Measurements from ENCODE around the gene KCNG3. TPM values are rescaled to one million over a fixed set of nuclear protein-coding genes. Genes with fewer than 3 reads are reported as not detected.

Gene KCNG3
- total RNA-seq, 4 donors from 2014 or later: not detected

- H3K36me3 ChIP-seq: no peaks in the 10 kb centered on the region
- no peaks in the 10 kb centered on the region for H3K27me3 ChIP-seq
- no peak overlapping the region for H3K27ac ChIP-seq
- DNase-seq: no peak
- no peak for TF ChIP-seq CTCF (IDR thresholded peaks at IDR 0.05)
- no peak for TF ChIP-seq POLR2A (IDR thresholded peaks at IDR 0.05)
- H3K9me3 ChIP-seq: no peaks in the 10 kb centered on the region
- intact Hi-C loops (cut with DNase I): no loop called here
- H3K4me1 ChIP-seq: no peaks in the 10 kb centered on the region
- WGBS, 2 donors: 77 to 86% methylated on average over 3 of the region's 3 CpGs
- no peak overlapping the region for H3K4me3 ChIP-seq (replicated peaks in 1 of 3)
Measured at GRCh38 chr2:42421157-42421485, 72.7 kb downstream of the KCNG3 start.

- no peak overlapping the region for H3K4me3 ChIP-seq (replicated peaks in 1 of 3)
- no peak overlapping the region for H3K27ac ChIP-seq
- H3K4me1 ChIP-seq: no peaks in the 10 kb centered on the region
- H3K9me3 ChIP-seq: no peaks in the 10 kb centered on the region
- no peaks in the 10 kb centered on the region for H3K27me3 ChIP-seq
- DNase-seq: no peak
- intact Hi-C loops (cut with DNase I): no loop called here
- H3K36me3 ChIP-seq: no peaks in the 10 kb centered on the region
- no peak for TF ChIP-seq CTCF (IDR thresholded peaks at IDR 0.05)
- TF ChIP-seq POLR2A (IDR thresholded peaks at IDR 0.05): no peak
Measured at GRCh38 chr2:42414648-42415047, 79.1 kb downstream of the KCNG3 start.

- intact Hi-C loops (cut with DNase I): no loop called here
- Histone ChIP-seq H3K27me3 (no peaks in the 10 kb centered on the region), H3K4me3 (replicated peaks in 1 of 3) (no peak overlapping the region), H3K36me3 (no peaks in the 10 kb centered on the region), H3K27ac (no peak overlapping the region), H3K4me1 (no peaks in the 10 kb centered on the region), H3K9me3 (no peaks in the 10 kb centered on the region)
- TF ChIP-seq POLR2A (IDR thresholded peaks at IDR 0.05) (no peak), CTCF (IDR thresholded peaks at IDR 0.05) (no peak)
- DNase-seq: no peak
Measured at GRCh38 chr2:42414158-42414557, 79.6 kb downstream of the KCNG3 start.

GRCh38 chr2:42410742-42411514, 82.9 kb downstream of the KCNG3 start:
- DNase-seq: no peak
- H3K36me3 ChIP-seq: no peaks in the 10 kb centered on the region
- no peaks in the 10 kb centered on the region for H3K4me1 ChIP-seq
- no peaks in the 10 kb centered on the region for H3K9me3 ChIP-seq
- intact Hi-C loops (cut with DNase I): no loop called here
- H3K27ac ChIP-seq: no peak overlapping the region
- WGBS, 2 donors: 89 to 96% methylated on average over 3 of the region's 3 CpGs
- no peak for TF ChIP-seq POLR2A (IDR thresholded peaks at IDR 0.05)
- TF ChIP-seq CTCF (IDR thresholded peaks at IDR 0.05): no peak
- no peak overlapping the region for H3K4me3 ChIP-seq (replicated peaks in 1 of 3)
- no peaks in the 10 kb centered on the region for H3K27me3 ChIP-seq

DNA sequence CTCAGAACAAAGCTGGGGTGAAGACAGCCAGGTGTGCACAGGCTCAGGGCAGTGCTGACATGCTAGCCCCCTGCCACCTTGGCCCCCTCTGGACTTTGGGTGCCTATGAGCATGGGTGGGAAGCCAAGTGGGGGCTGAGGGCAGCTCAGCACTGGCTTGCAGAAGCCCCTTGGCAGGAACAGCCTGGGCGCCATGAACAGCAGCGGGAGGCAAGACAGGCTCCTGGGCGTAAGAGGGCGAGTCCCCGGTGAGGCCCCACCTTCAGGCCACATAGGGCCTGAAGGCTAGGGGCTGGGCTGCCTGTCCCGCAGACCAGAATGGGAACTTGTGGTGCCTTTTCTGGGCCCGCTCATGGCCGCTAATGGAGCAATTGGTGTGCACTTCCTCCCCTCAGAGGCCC, 85.8 kb downstream of the KCNG3 start:
- H3K4me1 ChIP-seq: no peaks in the 10 kb centered on the region
- no peaks in the 10 kb centered on the region for H3K36me3 ChIP-seq
- no peak overlapping the region for H3K27ac ChIP-seq
- H3K27me3 ChIP-seq: no peaks in the 10 kb centered on the region
- no peaks in the 10 kb centered on the region for H3K9me3 ChIP-seq
- DNase-seq: no peak
- WGBS, 2 donors: 94 to 100% methylated on average over 2 to 6 of the region's 8 CpGs
- H3K4me3 ChIP-seq (replicated peaks in 1 of 3): no peak overlapping the region
- TF ChIP-seq CTCF (IDR thresholded peaks at IDR 0.05) (no peak), POLR2A (IDR thresholded peaks at IDR 0.05) (no peak)
- intact Hi-C loops (cut with DNase I): no loop called here
